DND-41 (cell line): Measurements from ENCODE around the gene SMARCA2.

Source experiments
- ATAC-seq: fragments of 200-7000 bp; cut with Tn5 transposase; 3 replicates; pipeline ENCODE4 v1.9.1; 2021; ENCODE audit warnings: low read depth; ENCODE audit not compliant: insufficient read depth
- DNase-seq: peaks from one replicate; pipeline ENCODE4 v3.0.0-alpha.2; 2020
- H2AFZ ChIP-seq: 2 replicates; pipeline ENCODE4 v1.6.0; 2012; ENCODE audit warnings: low read depth, low read length
- H3K27ac ChIP-seq: 2 replicates; pipeline ENCODE4 v1.5.1; 2012; ENCODE audit warnings: low read length, inconsistent platforms
- H3K27me3 ChIP-seq: fragments of 200-600 bp; sonication (generic); 2 replicates; pipeline ENCODE4 v1.6.0; 2012; ENCODE audit warnings: low read length, mild to moderate bottlenecking, inconsistent platforms; ENCODE audit not compliant: insufficient read depth, poor library complexity
- H3K36me3 ChIP-seq: 2 replicates; pipeline ENCODE4 v1.5.1; 2012; ENCODE audit warnings: low read length, inconsistent platforms; ENCODE audit not compliant: insufficient read depth
- H3K4me1 ChIP-seq: 2 replicates; pipeline ENCODE4 v1.5.1; 2012; ENCODE audit warnings: mild to moderate bottlenecking, low read length; ENCODE audit not compliant: insufficient read depth
- H3K4me2 ChIP-seq: 2 replicates; pipeline ENCODE4 v1.6.0; 2012; ENCODE audit warnings: mild to moderate bottlenecking, moderate library complexity, low read length, inconsistent platforms; ENCODE audit not compliant: insufficient read depth
- H3K4me3 ChIP-seq, 2 experiments: fragments of 200-600 bp in 1 of 2; shearing (Covaris generic) in 1 of 2; 2 replicates each; pipeline ENCODE4 v1.5.1; 2012 to 2016; ENCODE audit warnings: inconsistent platforms in 2 of 2, low read length in 2 of 2, mild to moderate bottlenecking in 2 of 2, low read depth in 1 of 2, moderate library complexity in 1 of 2
- H3K79me2 ChIP-seq: 2 replicates; pipeline ENCODE4 v1.6.0; 2012; ENCODE audit warnings: low read length, inconsistent platforms; ENCODE audit not compliant: insufficient read depth
- H3K9ac ChIP-seq: 2 replicates; pipeline ENCODE4 v1.6.0; 2012; ENCODE audit warnings: low read depth, mild to moderate bottlenecking, inconsistent platforms, low read length, moderate library complexity
- H3K9me3 ChIP-seq: 2 replicates; pipeline ENCODE4 v1.5.1; 2012; ENCODE audit warnings: low read length, moderate library complexity, mild to moderate bottlenecking, inconsistent platforms; ENCODE audit not compliant: insufficient read depth, severe bottlenecking
- H4K20me1 ChIP-seq: 2 replicates; pipeline ENCODE4 v1.6.0; 2012; ENCODE audit warnings: low read length; ENCODE audit not compliant: insufficient read depth
- CTCF ChIP-seq: IDR thresholded peaks from 2 replicates; pipeline ENCODE4 v1.5.1; 2012; ENCODE audit warnings: borderline replicate concordance, low read length, moderate library complexity, mild to moderate bottlenecking; ENCODE audit not compliant: poor library complexity, severe bottlenecking; ENCODE audit errors: extremely low read depth
- EZH2 ChIP-seq: IDR thresholded peaks from 3 replicates; pipeline ENCODE4 v1.6.1; 2012; ENCODE audit warnings: borderline replicate concordance, low read depth, mild to moderate bottlenecking, moderate library complexity, low read length, inconsistent platforms; ENCODE audit not compliant: severe bottlenecking

SMARCA2 gene

GRCh38 chr9:2110036-2110435 is 94.9 kb downstream of the SMARCA2 start:
- Histone ChIP-seq H3K27ac (no peak overlapping the region), H3K79me2 (no peaks in the 10 kb centered on the region), H3K4me2 (no peak overlapping the region), H3K9ac (no peak overlapping the region), H3K36me3 (peaks cover 55% of the 10 kb centered on the region), H4K20me1 (no peaks in the 10 kb centered on the region), H2AFZ (no peak overlapping the region), H3K4me1 (no peaks in the 10 kb centered on the region), H3K4me3 (no peak overlapping the region), H3K9me3 (no peaks in the 10 kb centered on the region), H3K27me3 (no peaks in the 10 kb centered on the region)
- ATAC-seq (no peak), DNase-seq (no peak)
- TF ChIP-seq EZH2 (no peak), CTCF (no peak)

- H3K4me1 ChIP-seq, result no peaks in the 10 kb centered on the region
- H3K79me2 ChIP-seq, result no peaks in the 10 kb centered on the region
- TF ChIP-seq CTCF (peak; percentile 54), EZH2 (no peak)
- H3K4me3 ChIP-seq, result no peak overlapping the region
- H2AFZ ChIP-seq, result no peak overlapping the region
- no peak overlapping the region for H3K27ac ChIP-seq
- DNase-seq, result peak; percentile 4
- H3K4me2 ChIP-seq, result no peak overlapping the region
- no peak; the same call in 2 of the 3 replicates for ATAC-seq
- H3K36me3 ChIP-seq, result peaks cover 61% of the 10 kb centered on the region
- H4K20me1 ChIP-seq, result no peaks in the 10 kb centered on the region
- no peaks in the 10 kb centered on the region for H3K27me3 ChIP-seq
- no peak overlapping the region for H3K9ac ChIP-seq
- no peaks in the 10 kb centered on the region for H3K9me3 ChIP-seq
Observed at GRCh38 chr9:2116073-2116472, 100.9 kb downstream of the SMARCA2 start.

GRCh38 chr9:2117527-2117926 is 102.4 kb downstream of the SMARCA2 start:
- H3K4me3 ChIP-seq, result no peak overlapping the region
- H3K9ac ChIP-seq, result no peak overlapping the region
- H3K36me3 ChIP-seq, result peaks cover 54% of the 10 kb centered on the region
- ATAC-seq (no peak), DNase-seq (no peak)
- H2AFZ ChIP-seq, result no peak overlapping the region
- H3K4me1 ChIP-seq, result no peaks in the 10 kb centered on the region
- no peak overlapping the region for H3K4me2 ChIP-seq
- no peaks in the 10 kb centered on the region for H4K20me1 ChIP-seq
- no peaks in the 10 kb centered on the region for H3K79me2 ChIP-seq
- H3K27me3 ChIP-seq, result no peaks in the 10 kb centered on the region
- TF ChIP-seq EZH2, result no peak
- no peak for TF ChIP-seq CTCF
- H3K27ac ChIP-seq, result no peak overlapping the region
- H3K9me3 ChIP-seq, result no peaks in the 10 kb centered on the region

- no peaks in the 10 kb centered on the region for H3K79me2 ChIP-seq
- H3K9me3 ChIP-seq, result no peaks in the 10 kb centered on the region
- no peak for DNase-seq
- no peak overlapping the region for H3K4me2 ChIP-seq
- H3K27ac ChIP-seq, result no peak overlapping the region
- no peak overlapping the region for H3K9ac ChIP-seq
- no peak overlapping the region for H2AFZ ChIP-seq
- H3K4me1 ChIP-seq, result no peaks in the 10 kb centered on the region
- no peak overlapping the region for H3K4me3 ChIP-seq
- H3K27me3 ChIP-seq, result no peaks in the 10 kb centered on the region
- no peaks in the 10 kb centered on the region for H4K20me1 ChIP-seq
- TF ChIP-seq CTCF (no peak), EZH2 (no peak)
- no peak for ATAC-seq
- peaks cover 62% of the 10 kb centered on the region for H3K36me3 ChIP-seq
Observed at GRCh38 chr9:2119566-2119965, 104.4 kb downstream of the SMARCA2 start.
